ENCODE measurements around the gene PDCD5. TPM values are rescaled to one million over a fixed set of nuclear protein-coding genes. Genes with fewer than 3 reads are reported as not detected.
"Not testable (repeated sequence)": the region's sequence is repeated elsewhere in the genome, so short reads cannot be mapped to it uniquely, and the experiment has no call there.

The PDCD5 gene, protein sequence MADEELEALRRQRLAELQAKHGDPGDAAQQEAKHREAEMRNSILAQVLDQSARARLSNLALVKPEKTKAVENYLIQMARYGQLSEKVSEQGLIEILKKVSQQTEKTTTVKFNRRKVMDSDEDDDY
- 100 to 1,000 TPM in 3 of 4 donors, 10 to 100 TPM in 1; 97.3 to 127 (median 110) TPM for total RNA-seq

DNA sequence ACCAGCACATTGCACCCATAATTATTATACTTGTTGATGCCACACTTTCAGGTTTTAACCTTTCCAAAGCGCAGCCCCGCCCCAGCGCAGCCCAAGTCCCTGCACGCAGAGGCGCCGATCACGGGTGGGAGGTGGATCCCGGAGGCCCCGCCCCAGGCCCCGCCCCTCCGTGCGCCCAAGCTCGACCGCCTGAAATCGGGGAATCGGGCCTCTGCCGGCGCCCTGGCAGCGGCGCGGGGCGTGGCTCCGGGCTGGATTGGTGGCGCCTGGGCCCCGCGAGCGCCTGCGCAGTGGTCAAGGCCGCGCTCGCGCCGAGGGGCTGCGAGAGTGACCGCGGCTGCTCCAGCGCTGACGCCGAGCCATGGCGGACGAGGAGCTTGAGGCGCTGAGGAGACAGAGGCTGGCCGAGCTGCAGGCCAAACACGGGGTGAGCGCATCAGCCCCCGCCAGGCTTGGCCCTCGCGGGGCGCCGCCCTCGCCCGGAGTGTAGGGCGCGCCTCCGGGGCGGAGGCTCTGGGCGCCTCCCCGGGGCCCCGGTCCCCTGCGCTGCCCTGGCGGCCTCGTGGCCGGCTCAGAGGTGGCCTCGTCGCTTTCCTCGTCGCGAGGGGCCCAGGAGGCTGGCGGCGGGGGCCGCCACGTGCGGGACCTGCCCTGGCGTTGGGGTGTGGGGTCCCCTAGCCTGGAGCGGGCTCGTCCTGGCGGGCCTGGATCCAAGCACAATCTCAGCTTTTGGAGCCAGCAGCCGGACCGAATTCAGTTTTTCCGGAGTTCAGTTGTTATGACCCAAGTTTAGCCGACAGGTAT lies at the start of gene PDCD5:
PDCD5 (plus strand) TSS at position 290 of the 804 bp plus-strand sequence; CDS start at position 362, 72 bp downstream.
- Histone ChIP-seq H3K27ac (peak within 1 kb of the TSS; percentile 83 to 95 (median 90)), H3K9me3 (no peaks in the 10 kb centered on the region), H3K4me3 (peak within 1 kb of the TSS; percentile 67 to 97 (median 84)), H3K4me1 (peaks cover 0 to 27% (median 10%) of the 10 kb centered on the region in 3 donors), H3K36me3 (peaks cover 0 to 37% (median 6%) of the 10 kb centered on the region in 3 donors), H3K27me3 (no peaks in the 10 kb centered on the region)
- peak; percentile 82 for DNase-seq
- TF ChIP-seq POLR2A (IDR thresholded peaks at IDR 0.05) = peak in 2 of 4 donors; percentile 77 to 85
- TF ChIP-seq, protein P1, sequence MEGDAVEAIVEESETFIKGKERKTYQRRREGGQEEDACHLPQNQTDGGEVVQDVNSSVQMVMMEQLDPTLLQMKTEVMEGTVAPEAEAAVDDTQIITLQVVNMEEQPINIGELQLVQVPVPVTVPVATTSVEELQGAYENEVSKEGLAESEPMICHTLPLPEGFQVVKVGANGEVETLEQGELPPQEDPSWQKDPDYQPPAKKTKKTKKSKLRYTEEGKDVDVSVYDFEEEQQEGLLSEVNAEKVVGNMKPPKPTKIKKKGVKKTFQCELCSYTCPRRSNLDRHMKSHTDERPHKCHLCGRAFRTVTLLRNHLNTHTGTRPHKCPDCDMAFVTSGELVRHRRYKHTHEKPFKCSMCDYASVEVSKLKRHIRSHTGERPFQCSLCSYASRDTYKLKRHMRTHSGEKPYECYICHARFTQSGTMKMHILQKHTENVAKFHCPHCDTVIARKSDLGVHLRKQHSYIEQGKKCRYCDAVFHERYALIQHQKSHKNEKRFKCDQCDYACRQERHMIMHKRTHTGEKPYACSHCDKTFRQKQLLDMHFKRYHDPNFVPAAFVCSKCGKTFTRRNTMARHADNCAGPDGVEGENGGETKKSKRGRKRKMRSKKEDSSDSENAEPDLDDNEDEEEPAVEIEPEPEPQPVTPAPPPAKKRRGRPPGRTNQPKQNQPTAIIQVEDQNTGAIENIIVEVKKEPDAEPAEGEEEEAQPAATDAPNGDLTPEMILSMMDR (IDR thresholded peaks at IDR 0.05) = no peak
- intact Hi-C loops (cut with DNase I) = no loop called here
- whole genome bisulfite sequencing, 2 donors = 0% methylated on average over 7 of the region's 81 CpGs; no CpG with 5 or more reads in 1 of the 2 donors

DNA sequence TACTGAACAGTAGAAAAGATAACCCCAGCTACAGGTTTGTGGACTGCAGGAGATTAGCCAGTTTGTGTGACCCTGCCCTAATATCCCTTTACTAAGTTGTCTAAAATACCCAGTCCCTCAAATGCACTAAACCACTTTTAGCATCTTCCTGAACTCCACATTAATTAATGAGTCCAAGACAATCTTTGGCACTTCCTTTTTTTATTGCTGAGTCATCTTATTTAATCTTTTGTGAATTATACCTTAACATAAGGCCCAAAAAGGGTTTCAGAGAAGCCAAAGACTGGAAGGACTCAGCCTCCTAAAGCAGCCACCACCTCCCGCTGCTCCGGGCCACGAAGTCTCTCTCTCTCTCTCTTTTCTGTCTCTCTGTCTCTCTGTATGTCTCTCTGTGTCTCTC lies 48.8 kb upstream of the PDCD5 start:
- Histone ChIP-seq H3K4me1 (no peaks in the 10 kb centered on the region), H3K4me3 (no peak overlapping the region), H3K27ac (no peak overlapping the region), H3K27me3 (no peaks in the 10 kb centered on the region), H3K9me3 (peaks cover 0 to 8% (median 0%) of the 10 kb centered on the region in 3 donors), H3K36me3 (no peaks in the 10 kb centered on the region)
- DNase-seq = no peak
- intact Hi-C loops (cut with DNase I) = no loop called here
- 74 to 78% methylated on average over 3 of the region's 3 CpGs for WGBS, 2 donors
- TF ChIP-seq, protein P1 (IDR thresholded peaks at IDR 0.05) = no peak
- TF ChIP-seq POLR2A (IDR thresholded peaks at IDR 0.05) = no peak

DNA sequence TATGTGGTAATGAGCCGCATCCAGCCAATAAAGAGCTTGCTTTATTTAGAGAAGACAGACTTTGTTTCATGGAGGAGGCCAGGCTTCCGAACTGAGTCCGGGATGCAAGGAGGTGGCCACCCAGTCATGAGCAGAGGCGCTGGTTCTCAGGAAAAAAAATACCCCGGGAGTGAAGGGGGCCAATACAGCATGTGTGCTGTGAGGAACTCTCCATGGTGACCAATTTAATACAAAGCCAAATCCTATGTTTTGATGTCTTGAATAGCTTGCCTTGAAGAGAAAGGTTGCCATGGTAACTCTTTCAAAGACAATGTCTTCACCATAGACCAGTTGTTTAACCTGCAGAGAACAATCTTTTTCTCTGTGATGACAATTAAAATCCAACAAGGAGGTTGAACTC lies 43.4 kb upstream of the PDCD5 start:
- H3K36me3 ChIP-seq = no peaks in the 10 kb centered on the region
- H3K27me3 ChIP-seq = peaks cover 0 to 4% (median 0%) of the 10 kb centered on the region in 4 donors
- no peak for DNase-seq
- TF ChIP-seq, protein P1 (IDR thresholded peaks at IDR 0.05) = no peak
- no peak for TF ChIP-seq POLR2A (IDR thresholded peaks at IDR 0.05)
- WGBS, 2 donors = 50 to 53% methylated on average over 3 to 5 of the region's 5 CpGs
- H3K9me3 ChIP-seq = no peaks in the 10 kb centered on the region
- no peak overlapping the region for H3K4me3 ChIP-seq
- no peaks in the 10 kb centered on the region for H3K4me1 ChIP-seq
- no peak overlapping the region for H3K27ac ChIP-seq
- intact Hi-C loops (cut with DNase I) = no loop called here

DNA sequence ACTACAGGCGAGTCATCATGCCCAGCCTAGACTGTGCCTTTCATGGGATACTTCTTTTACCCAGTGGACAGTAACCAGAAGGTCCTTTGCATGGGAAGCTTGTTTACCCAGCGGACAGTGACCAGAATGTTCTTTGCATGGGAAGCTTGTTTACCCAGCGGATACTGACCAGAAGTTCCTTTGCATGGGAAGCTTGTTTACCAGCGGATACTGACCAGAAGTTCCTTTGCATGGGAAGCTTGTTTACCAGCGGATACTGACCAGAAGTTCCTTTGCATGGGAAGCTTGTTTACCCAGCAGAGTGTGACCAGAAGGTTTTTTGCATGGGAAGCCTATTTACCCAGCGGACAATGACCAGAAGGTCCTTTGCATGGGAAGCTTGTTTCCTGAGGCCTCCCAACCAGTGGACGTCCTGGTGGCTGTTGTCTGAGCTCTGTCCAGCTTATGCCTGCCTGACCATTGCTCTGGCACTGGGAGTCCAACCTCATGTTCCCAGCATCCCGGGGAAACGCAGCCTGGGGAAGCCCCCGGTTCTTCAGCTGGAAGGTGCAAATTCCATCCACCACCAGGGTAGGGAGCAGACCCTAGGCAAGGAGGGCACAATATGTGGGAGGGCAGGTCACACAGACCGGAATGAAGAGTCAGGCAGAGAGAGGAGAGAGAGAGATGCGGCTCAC lies 41.6 kb upstream of the PDCD5 start:
- TF ChIP-seq, protein P1 (IDR thresholded peaks at IDR 0.05) = no peak
- no peak for TF ChIP-seq POLR2A (IDR thresholded peaks at IDR 0.05)
- 76 to 81% methylated on average over 7 to 12 of the region's 12 CpGs for WGBS, 2 donors
- Histone ChIP-seq H3K36me3 (no peaks in the 10 kb centered on the region), H3K27ac (no peak overlapping the region), H3K4me1 (no peaks in the 10 kb centered on the region), H3K9me3 (no peaks in the 10 kb centered on the region), H3K27me3 (peaks cover 0 to 4% (median 0%) of the 10 kb centered on the region in 4 donors), H3K4me3 (no peak overlapping the region)
- intact Hi-C loops (cut with DNase I) = no loop called here
- DNase-seq = no peak

DNA sequence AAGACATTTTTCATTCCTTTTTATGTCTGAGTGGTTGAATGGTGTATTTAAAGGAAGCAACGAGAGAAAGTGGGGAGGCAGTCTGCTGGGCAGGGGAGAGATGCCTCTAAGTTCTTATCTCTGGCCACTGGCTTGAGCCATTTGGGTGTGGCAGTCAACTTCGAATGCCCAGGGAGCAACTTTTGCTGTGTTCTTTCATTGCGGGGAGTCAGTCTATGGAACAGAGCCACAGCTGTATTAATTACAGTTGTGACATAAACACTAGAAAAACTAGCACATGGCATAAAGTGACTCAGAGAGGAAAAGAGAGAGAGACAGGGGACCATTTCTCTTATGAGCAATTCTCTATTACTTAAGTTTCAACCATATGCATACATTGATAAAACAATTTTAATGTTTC lies 40.4 kb upstream of the PDCD5 start:
- intact Hi-C loops (cut with DNase I) = no loop called here
- WGBS, 2 donors = 45 to 51% methylated on average over 3 of the region's 3 CpGs
- TF ChIP-seq POLR2A (IDR thresholded peaks at IDR 0.05) = no peak
- TF ChIP-seq, protein P1 (IDR thresholded peaks at IDR 0.05) = no peak

DNA sequence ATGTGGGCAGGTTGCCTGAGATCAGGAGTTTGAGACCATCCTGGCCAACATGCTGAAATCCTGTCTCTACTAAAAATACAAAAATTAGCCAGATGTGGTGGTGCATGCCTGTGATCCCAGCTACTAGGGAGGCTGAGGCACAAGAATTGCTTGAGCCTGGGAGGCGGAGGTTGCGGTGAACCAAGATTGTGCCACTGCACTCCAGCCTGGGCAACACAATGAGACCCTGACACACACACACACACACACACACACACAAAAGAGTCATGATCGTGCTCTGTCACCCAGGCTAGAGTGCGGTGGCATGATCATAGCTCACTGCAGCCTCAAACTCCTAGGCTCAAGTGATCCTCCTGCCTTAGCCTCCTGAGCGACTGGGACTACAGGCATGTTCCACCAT lies 39.6 kb upstream of the PDCD5 start:
- 93 to 97% methylated on average over 5 of the region's 5 CpGs for WGBS, 2 donors
- intact Hi-C loops (cut with DNase I); DNase-seq: not testable (repeated sequence)

More for the DNA sequence above, 40.4 kb upstream of the PDCD5 start:
- no peak overlapping the region for H3K27ac ChIP-seq
- no peaks in the 10 kb centered on the region for H3K4me1 ChIP-seq
- peaks cover 0 to 4% (median 0%) of the 10 kb centered on the region in 4 donors for H3K27me3 ChIP-seq
- no peaks in the 10 kb centered on the region for H3K36me3 ChIP-seq
- H3K4me3 ChIP-seq = no peak overlapping the region
- DNase-seq = no peak
- no peaks in the 10 kb centered on the region for H3K9me3 ChIP-seq

More for the DNA sequence above, 39.6 kb upstream of the PDCD5 start:
- H3K9me3 ChIP-seq, H3K27ac ChIP-seq, H3K36me3 ChIP-seq, H3K4me1 ChIP-seq, H3K27me3 ChIP-seq, H3K4me3 ChIP-seq: not testable (repeated sequence)
